ENCODE results near the gene CKB. TPM values are rescaled to one million over a fixed set of nuclear protein-coding genes. Genes with fewer than 3 reads are reported as not detected.

The CKB gene
- total RNA-seq, 2 donors from 2014 or later = 602 to 920 TPM

DNA sequence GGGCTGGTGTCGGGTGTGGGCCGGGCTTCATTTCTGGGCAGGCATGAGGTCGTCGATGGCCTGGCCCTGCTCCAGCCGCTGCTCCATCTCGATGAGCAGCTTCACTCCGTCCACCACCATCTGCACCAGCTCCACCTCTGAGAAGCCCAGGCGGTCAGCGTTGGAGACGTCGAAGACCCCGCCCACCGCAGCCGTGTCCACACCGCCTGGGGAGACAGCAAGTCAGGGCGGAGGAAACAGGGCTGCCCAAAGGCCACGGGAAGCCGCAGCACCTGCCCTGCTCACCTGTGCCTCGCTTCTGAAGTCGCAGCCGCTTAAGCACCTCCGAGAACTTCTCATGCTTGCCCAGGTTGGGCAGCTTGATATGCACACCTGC, 2.8 kb downstream of the CKB start:
- peak overlapping the region; percentile 22 for H3K27ac ChIP-seq (ENCODE audit: low read depth, low read length)
- peaks cover 16% of the 10 kb centered on the region for H3K4me1 ChIP-seq (ENCODE audit: control insufficient read depth, insufficient read depth, low read length)
- H3K4me3 Mint-ChIP-seq = peak overlapping the region; percentile 67
- DNase-seq = no peak
- no peak overlapping the region for H3K9ac ChIP-seq (ENCODE audit: extremely low read depth, low read length, poor library complexity, severe bottlenecking)
- peaks cover 14% of the 10 kb centered on the region for H3K27me3 Mint-ChIP-seq (ENCODE audit: insufficient read depth)
- WGBS, 2 experiments (ENCODE audit: insufficient coverage in 1 of 2, insufficient read length in 1 of 2) = 90 to 96% methylated on average over 13 to 22 of the region's 22 CpGs
- peaks cover 10% of the 10 kb centered on the region for H3K36me3 Mint-ChIP-seq (ENCODE audit: low read depth)
- peaks cover 11% of the 10 kb centered on the region for H3K27me3 ChIP-seq (ENCODE audit: control insufficient read depth, insufficient read depth, low read length, poor library complexity, severe bottlenecking)
- H3K4me1 Mint-ChIP-seq = peaks cover 21% of the 10 kb centered on the region
- TF ChIP-seq CTCF (conservative IDR thresholded peaks at IDR 0.05) = no peak
- H3K9me3 Mint-ChIP-seq = no peaks in the 10 kb centered on the region
- H3K27ac Mint-ChIP-seq = peak overlapping the region; percentile 79
- peak overlapping the region; percentile 80 for H3K4me3 ChIP-seq (ENCODE audit: low read length)
- H3K9me3 ChIP-seq (ENCODE audit: control insufficient read depth, low read length) = no peaks in the 10 kb centered on the region
- H3K36me3 ChIP-seq (ENCODE audit: control insufficient read depth, insufficient read depth, low read length) = peaks cover 19% of the 10 kb centered on the region

GRCh38 chr14:103519043-103519836, 3.4 kb downstream of the CKB start:
- WGBS, 2 experiments (ENCODE audit: insufficient coverage in 1 of 2, insufficient read length in 1 of 2) = 91% methylated on average over 9 to 13 of the region's 13 CpGs
- H3K9me3 Mint-ChIP-seq = no peaks in the 10 kb centered on the region
- Histone ChIP-seq H3K27ac (ENCODE audit: low read depth, low read length) (peak overlapping the region; percentile 44), H3K9ac (ENCODE audit: extremely low read depth, low read length, poor library complexity, severe bottlenecking) (no peak overlapping the region), H3K27me3 (ENCODE audit: control insufficient read depth, insufficient read depth, low read length, poor library complexity, severe bottlenecking) (peaks cover 11% of the 10 kb centered on the region), H3K4me3 (ENCODE audit: low read length) (no peak overlapping the region), H3K9me3 (ENCODE audit: control insufficient read depth, low read length) (no peaks in the 10 kb centered on the region), H3K36me3 (ENCODE audit: control insufficient read depth, insufficient read depth, low read length) (peaks cover 19% of the 10 kb centered on the region), H3K4me1 (ENCODE audit: control insufficient read depth, insufficient read depth, low read length) (peaks cover 11% of the 10 kb centered on the region)
- H3K4me1 Mint-ChIP-seq = peaks cover 15% of the 10 kb centered on the region
- peaks cover 10% of the 10 kb centered on the region for H3K27me3 Mint-ChIP-seq (ENCODE audit: insufficient read depth)
- H3K36me3 Mint-ChIP-seq (ENCODE audit: low read depth) = peaks cover 14% of the 10 kb centered on the region
- no peak for DNase-seq
- no peak for TF ChIP-seq CTCF (conservative IDR thresholded peaks at IDR 0.05)
- H3K27ac Mint-ChIP-seq = peak overlapping the region; percentile 79
- peak overlapping the region; percentile 67 for H3K4me3 Mint-ChIP-seq

- Histone ChIP-seq H3K36me3 (ENCODE audit: control insufficient read depth, insufficient read depth, low read length) (peaks cover 19% of the 10 kb centered on the region), H3K27me3 (ENCODE audit: control insufficient read depth, insufficient read depth, low read length, poor library complexity, severe bottlenecking) (peaks cover 5% of the 10 kb centered on the region), H3K9ac (ENCODE audit: extremely low read depth, low read length, poor library complexity, severe bottlenecking) (no peak overlapping the region), H3K27ac (ENCODE audit: low read depth, low read length) (peak overlapping the region; percentile 87), H3K9me3 (ENCODE audit: control insufficient read depth, low read length) (no peaks in the 10 kb centered on the region), H3K4me1 (ENCODE audit: control insufficient read depth, insufficient read depth, low read length) (peaks cover 11% of the 10 kb centered on the region), H3K4me3 (ENCODE audit: low read length) (no peak overlapping the region)
- H3K4me1 Mint-ChIP-seq = peaks cover 10% of the 10 kb centered on the region
- WGBS, 2 experiments (ENCODE audit: insufficient coverage in 1 of 2, insufficient read length in 1 of 2) = 64 to 80% methylated on average over 6 to 9 of the region's 9 CpGs
- peaks cover 3% of the 10 kb centered on the region for H3K27me3 Mint-ChIP-seq (ENCODE audit: insufficient read depth)
- peak overlapping the region; percentile 79 for H3K27ac Mint-ChIP-seq
- H3K36me3 Mint-ChIP-seq (ENCODE audit: low read depth) = peaks cover 14% of the 10 kb centered on the region
- peak; percentile 97 for TF ChIP-seq CTCF (conservative IDR thresholded peaks at IDR 0.05)
- DNase-seq = peak; percentile 93
- no peaks in the 10 kb centered on the region for H3K9me3 Mint-ChIP-seq
- H3K4me3 Mint-ChIP-seq = no peak overlapping the region
Observed at GRCh38 chr14:103518422-103519042, 4.1 kb downstream of the CKB start.

Data from endodermal cell (in vitro differentiated cells).